ENCODE data around the gene PLXNA1.

GRCh38 chr3:126955004-126955790 lies 27.7 kb upstream of the PLXNA1 start:
- TF ChIP-seq, protein P1, sequence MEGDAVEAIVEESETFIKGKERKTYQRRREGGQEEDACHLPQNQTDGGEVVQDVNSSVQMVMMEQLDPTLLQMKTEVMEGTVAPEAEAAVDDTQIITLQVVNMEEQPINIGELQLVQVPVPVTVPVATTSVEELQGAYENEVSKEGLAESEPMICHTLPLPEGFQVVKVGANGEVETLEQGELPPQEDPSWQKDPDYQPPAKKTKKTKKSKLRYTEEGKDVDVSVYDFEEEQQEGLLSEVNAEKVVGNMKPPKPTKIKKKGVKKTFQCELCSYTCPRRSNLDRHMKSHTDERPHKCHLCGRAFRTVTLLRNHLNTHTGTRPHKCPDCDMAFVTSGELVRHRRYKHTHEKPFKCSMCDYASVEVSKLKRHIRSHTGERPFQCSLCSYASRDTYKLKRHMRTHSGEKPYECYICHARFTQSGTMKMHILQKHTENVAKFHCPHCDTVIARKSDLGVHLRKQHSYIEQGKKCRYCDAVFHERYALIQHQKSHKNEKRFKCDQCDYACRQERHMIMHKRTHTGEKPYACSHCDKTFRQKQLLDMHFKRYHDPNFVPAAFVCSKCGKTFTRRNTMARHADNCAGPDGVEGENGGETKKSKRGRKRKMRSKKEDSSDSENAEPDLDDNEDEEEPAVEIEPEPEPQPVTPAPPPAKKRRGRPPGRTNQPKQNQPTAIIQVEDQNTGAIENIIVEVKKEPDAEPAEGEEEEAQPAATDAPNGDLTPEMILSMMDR (IDR thresholded peaks at IDR 0.05) = no peak
- TF ChIP-seq POLR2A (IDR thresholded peaks at IDR 0.05) = no peak
- no peak for TF ChIP-seq POLR2AphosphoS5 (IDR thresholded peaks at IDR 0.05)

Data from prostate gland (tissue), 2 donors.